MM.1S (cell line): ENCODE measurements around the gene DCDC2.

Source experiments
- DNase-seq: peaks from one replicate; pipeline ENCODE4 v3.0.0-alpha.2; 2015
- H2AFZ ChIP-seq: fragments of 300-600 bp; sonication (generic); 2 replicates; pipeline ENCODE4 v1.6.0; 2016; ENCODE audit warnings: antibody characterized with exemption, low read length
- H3F3A ChIP-seq: fragments of 300-600 bp; sonication (generic); 2 replicates; pipeline ENCODE4 v1.6.1; 2016; ENCODE audit warnings: mild to moderate bottlenecking, antibody characterized with exemption, low read length, moderate library complexity, mixed read lengths; ENCODE audit not compliant: insufficient read depth
- H3K27ac ChIP-seq: fragments of 300-600 bp; sonication (generic); 2 replicates; pipeline ENCODE4 v1.5.1; 2016; ENCODE audit warnings: mild to moderate bottlenecking, low read length
- H3K27me3 ChIP-seq: fragments of 300-600 bp; sonication (generic); replicated peaks from 2 replicates; pipeline ENCODE4 v1.6.0; 2016; ENCODE audit warnings: low read length; ENCODE audit not compliant: insufficient read depth
- H3K36me3 ChIP-seq: fragments of 300-600 bp; sonication (generic); replicated peaks from 2 replicates; pipeline ENCODE4 v1.6.1; 2016; ENCODE audit warnings: mild to moderate bottlenecking, low read length, mixed read lengths; ENCODE audit not compliant: insufficient read depth
- H3K4me1 ChIP-seq: fragments of 300-600 bp; sonication (generic); 2 replicates; pipeline ENCODE4 v1.6.1; 2016; ENCODE audit warnings: low read length, mixed read lengths
- H3K4me2 ChIP-seq: fragments of 300-600 bp; sonication (generic); 2 replicates; pipeline ENCODE4 v1.6.0; 2016; ENCODE audit warnings: low read depth, low read length
- H3K4me3 ChIP-seq: fragments of 300-600 bp; sonication (generic); 2 replicates; pipeline ENCODE4 v1.5.1; 2016; ENCODE audit warnings: low read length, mixed read lengths
- H3K79me2 ChIP-seq: fragments of 300-600 bp; sonication (generic); 2 replicates; pipeline ENCODE4 v1.6.1; 2016; ENCODE audit warnings: mixed run types, low read length, mixed read lengths
- H3K9ac ChIP-seq: fragments of 300-600 bp; sonication (generic); 2 replicates; pipeline ENCODE4 v1.6.1; 2016; ENCODE audit warnings: low read length, mixed read lengths
- H3K9me2 ChIP-seq: fragments of 300-600 bp; sonication (generic); replicated peaks from 2 replicates; pipeline ENCODE4 v1.6.1; 2016; ENCODE audit warnings: mild to moderate bottlenecking, low read length, mixed read lengths; ENCODE audit not compliant: insufficient read depth
- H3K9me3 ChIP-seq: fragments of 300-600 bp; sonication (generic); replicated peaks from 2 replicates; pipeline ENCODE4 v1.6.1; 2016; ENCODE audit warnings: mild to moderate bottlenecking, low read length, mixed read lengths; ENCODE audit not compliant: insufficient read depth
- H4K20me1 ChIP-seq: fragments of 300-600 bp; sonication (generic); 2 replicates; pipeline ENCODE4 v1.6.1; 2016; ENCODE audit warnings: mild to moderate bottlenecking, low read length, moderate library complexity, mixed read lengths; ENCODE audit not compliant: insufficient read depth
- EZH2 ChIP-seq: fragments of 300-600 bp; sonication (generic); optimal IDR thresholded peaks from 2 replicates; pipeline ENCODE3; 2017; ENCODE audit warnings: low read depth, mild to moderate bottlenecking, antibody characterized with exemption, low read length, mixed read lengths
- EZH2phosphoT487 ChIP-seq: fragments of 300-600 bp; sonication (generic); IDR thresholded peaks from 2 replicates; pipeline ENCODE4 v1.6.1; 2018; ENCODE audit warnings: antibody characterized with exemption, low read length
- TF ChIP-seq, protein P1 (sequence below): fragments of 300-600 bp; sonication (generic); IDR thresholded peaks from 2 replicates; pipeline ENCODE4 v1.5.1; 2016; ENCODE audit warnings: antibody characterized with exemption, low read length, mixed read lengths

The DCDC2 gene

DNA sequence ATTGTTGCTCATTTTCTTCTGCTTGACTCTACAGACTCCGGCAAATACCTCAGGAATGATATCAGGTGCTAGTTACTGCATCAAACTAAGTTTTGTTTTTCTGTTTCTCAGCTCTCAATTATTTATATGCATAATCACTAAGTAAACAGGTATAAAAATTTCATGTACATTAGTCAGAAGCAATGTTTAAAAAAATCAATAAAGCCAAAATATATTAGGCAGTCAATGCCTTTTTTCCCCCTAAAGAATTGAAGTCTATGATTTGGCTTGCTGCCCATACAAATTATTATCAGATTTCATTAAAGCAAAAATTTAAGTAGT, 24.3 kb upstream of the DCDC2 start:
- H3K4me1 ChIP-seq = no peaks in the 10 kb centered on the region
- no peak overlapping the region for H2AFZ ChIP-seq
- H3K36me3 ChIP-seq = no peaks in the 10 kb centered on the region
- no peak overlapping the region for H3K9ac ChIP-seq
- no peaks in the 10 kb centered on the region for H3K27me3 ChIP-seq
- no peak overlapping the region for H3K4me3 ChIP-seq
- H3K4me2 ChIP-seq = no peak overlapping the region
- H4K20me1 ChIP-seq = no peaks in the 10 kb centered on the region
- H3K9me3 ChIP-seq = no peaks in the 10 kb centered on the region
- H3F3A ChIP-seq = no peaks in the 10 kb centered on the region
- no peak for DNase-seq
- TF ChIP-seq EZH2phosphoT487 (no peak), EZH2 (no peak)
- TF ChIP-seq, protein P1, sequence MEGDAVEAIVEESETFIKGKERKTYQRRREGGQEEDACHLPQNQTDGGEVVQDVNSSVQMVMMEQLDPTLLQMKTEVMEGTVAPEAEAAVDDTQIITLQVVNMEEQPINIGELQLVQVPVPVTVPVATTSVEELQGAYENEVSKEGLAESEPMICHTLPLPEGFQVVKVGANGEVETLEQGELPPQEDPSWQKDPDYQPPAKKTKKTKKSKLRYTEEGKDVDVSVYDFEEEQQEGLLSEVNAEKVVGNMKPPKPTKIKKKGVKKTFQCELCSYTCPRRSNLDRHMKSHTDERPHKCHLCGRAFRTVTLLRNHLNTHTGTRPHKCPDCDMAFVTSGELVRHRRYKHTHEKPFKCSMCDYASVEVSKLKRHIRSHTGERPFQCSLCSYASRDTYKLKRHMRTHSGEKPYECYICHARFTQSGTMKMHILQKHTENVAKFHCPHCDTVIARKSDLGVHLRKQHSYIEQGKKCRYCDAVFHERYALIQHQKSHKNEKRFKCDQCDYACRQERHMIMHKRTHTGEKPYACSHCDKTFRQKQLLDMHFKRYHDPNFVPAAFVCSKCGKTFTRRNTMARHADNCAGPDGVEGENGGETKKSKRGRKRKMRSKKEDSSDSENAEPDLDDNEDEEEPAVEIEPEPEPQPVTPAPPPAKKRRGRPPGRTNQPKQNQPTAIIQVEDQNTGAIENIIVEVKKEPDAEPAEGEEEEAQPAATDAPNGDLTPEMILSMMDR = no peak
- no peak overlapping the region for H3K27ac ChIP-seq
- no peaks in the 10 kb centered on the region for H3K79me2 ChIP-seq
- no peaks in the 10 kb centered on the region for H3K9me2 ChIP-seq

- no peaks in the 10 kb centered on the region for H3K9me3 ChIP-seq
Measured at GRCh38 chr6:24381476-24382219, 23.8 kb upstream of the DCDC2 start.

DNA sequence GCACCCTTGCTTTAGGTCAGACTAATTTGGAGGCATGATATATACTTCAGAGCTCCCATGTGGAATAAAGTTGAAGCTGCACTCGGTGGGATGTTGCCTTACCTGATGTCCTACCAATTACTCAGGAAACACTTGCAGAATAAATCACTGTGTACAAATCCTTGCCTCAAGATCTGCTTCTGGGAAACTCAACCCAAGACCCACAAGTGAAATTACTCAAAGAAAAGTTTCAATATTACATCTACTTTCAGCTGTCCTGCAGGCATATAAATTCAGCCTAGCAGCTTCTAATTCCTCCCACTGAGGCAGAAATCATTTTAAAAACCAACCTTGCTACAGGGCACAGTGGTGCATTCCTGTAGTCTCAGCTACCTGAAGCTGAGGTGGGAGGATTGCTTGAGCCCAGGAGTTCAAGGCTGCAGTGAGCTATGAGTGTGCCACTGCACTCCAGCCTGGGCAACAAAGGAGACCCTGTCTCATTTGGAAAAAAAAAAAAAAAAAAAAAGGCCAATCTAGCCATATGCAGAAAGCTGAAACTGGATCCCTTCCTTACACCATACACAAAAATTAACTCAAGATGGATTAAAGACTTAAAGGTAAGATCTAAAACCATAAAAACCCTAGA, 20.7 kb upstream of the DCDC2 start:
- Histone ChIP-seq H3K9ac (no peak overlapping the region), H3F3A (no peaks in the 10 kb centered on the region), H3K4me3 (no peak overlapping the region), H3K9me2 (no peaks in the 10 kb centered on the region), H3K4me1 (no peaks in the 10 kb centered on the region), H3K4me2 (no peak overlapping the region), H3K27ac (no peak overlapping the region), H3K9me3 (no peaks in the 10 kb centered on the region), H3K27me3 (no peaks in the 10 kb centered on the region), H3K36me3 (no peaks in the 10 kb centered on the region), H3K79me2 (no peaks in the 10 kb centered on the region), H4K20me1 (no peaks in the 10 kb centered on the region), H2AFZ (no peak overlapping the region)
- DNase-seq = no peak
- TF ChIP-seq EZH2 = no peak
- TF ChIP-seq, protein P1 = no peak
- TF ChIP-seq EZH2phosphoT487 = no peak

More at GRCh38 chr6:24381476-24382219, 23.8 kb upstream of the DCDC2 start:
- H3K27me3 ChIP-seq = no peaks in the 10 kb centered on the region
- H3K4me3 ChIP-seq = no peak overlapping the region
- TF ChIP-seq EZH2phosphoT487 (no peak), EZH2 (no peak)
- TF ChIP-seq, protein P1 = no peak
- no peaks in the 10 kb centered on the region for H3K79me2 ChIP-seq
- no peak overlapping the region for H3K27ac ChIP-seq
- no peaks in the 10 kb centered on the region for H4K20me1 ChIP-seq
- H3F3A ChIP-seq = no peaks in the 10 kb centered on the region
- no peaks in the 10 kb centered on the region for H3K4me1 ChIP-seq
- DNase-seq = no peak
- no peaks in the 10 kb centered on the region for H3K36me3 ChIP-seq
- H3K4me2 ChIP-seq = no peak overlapping the region
- no peaks in the 10 kb centered on the region for H3K9me2 ChIP-seq
- H3K9ac ChIP-seq = no peak overlapping the region
- no peak overlapping the region for H2AFZ ChIP-seq
